GM23338 (cell line): ENCODE data around the gene DGKG.

Source experiments
- CTCF ChIP-seq, 2 experiments: fragments of 200-600 bp in 1 of 2; sonication (generic) in 1 of 2; conservative IDR thresholded peaks; 2 replicates each; pipeline versions ENCODE4 v1.5.1 to v1.6.1; 2016 to 2017; ENCODE audit warnings: antibody characterized with exemption in 2 of 2, low read depth in 2 of 2, mild to moderate bottlenecking in 2 of 2, moderate library complexity in 1 of 2
- JUNB ChIP-seq: IDR thresholded peaks from one replicate; pipeline ENCODE4 v1.6.1; 2016; ENCODE audit warnings: antibody characterized with exemption; ENCODE audit not compliant: unreplicated experiment

DNA sequence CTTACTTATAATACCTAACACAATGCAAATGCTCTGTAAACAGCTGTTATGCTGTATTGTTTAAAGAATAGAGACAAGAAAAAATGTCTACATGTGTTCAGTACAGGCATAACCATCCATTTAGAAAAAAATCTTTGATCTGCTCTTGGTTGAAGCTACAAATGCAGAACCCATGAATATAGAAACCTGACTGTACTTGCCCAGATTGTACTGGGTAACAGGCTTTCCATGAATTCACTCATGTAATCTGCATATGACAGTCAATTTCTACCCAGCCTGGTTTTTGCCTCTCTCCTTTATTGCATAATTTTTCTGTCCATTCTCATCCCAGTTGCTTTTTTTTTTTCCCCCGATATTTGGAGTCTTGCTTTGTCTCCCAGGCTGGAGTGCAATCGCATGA, 190.5 kb downstream of the DGKG start:
- no peak for TF ChIP-seq JUNB
- TF ChIP-seq CTCF (conservative IDR thresholded peaks at IDR 0.05; ENCODE audit: low read depth in 2 of 2): no peak
